B cell (primary cell): Measurements from ENCODE around the gene CTTN. TPM values are rescaled to one million over a fixed set of nuclear protein-coding genes. Genes with fewer than 3 reads are reported as not detected.

Source experiments
- ATAC-seq: fragments of 200-7000 bp; cut with Tn5 transposase; one replicate; pipeline ENCODE4 v1.10.0; 2021; ENCODE audit warnings: low read depth, mild to moderate bottlenecking, moderate number of reproducible peaks, moderate library complexity
- CTCF ChIA-PET: fragments of 350-600 bp; sonication (Branson Sonifier 250); formaldehyde crosslinking; loops from one replicate; lab custom pipeline; 2021; ENCODE audit warnings: antibody characterized with exemption, inconsistent platforms; lab: Charles Lee
- POLR2A ChIA-PET: fragments of 350-600 bp; sonication (Branson Sonifier 250); formaldehyde crosslinking; loops from one replicate; lab custom pipeline; 2021; ENCODE audit warnings: antibody characterized with exemption; lab: Charles Lee
- DNase-seq: peaks from one replicate; pipeline ENCODE4 v3.0.0; 2013
- H2AFZ ChIP-seq: 2 replicates; pipeline ENCODE4 v1.6.1; 2012; ENCODE audit warnings: mild to moderate bottlenecking, low read depth, low read length; ENCODE audit not compliant: insufficient read depth, poor library complexity, severe bottlenecking
- H3K27ac ChIP-seq, 2 donors: 1 replicate in 1 of 2; 2 replicates in 1 of 2; pipeline ENCODE4 v1.5.1; 2012 to 2013; ENCODE audit warnings: low read length in 2 of 2, mild to moderate bottlenecking in 2 of 2, moderate library complexity in 1 of 2
- H3K27me3 ChIP-seq, 4 experiments: fragments of 200-600 bp in 1 of 4; sonication (generic) in 1 of 4; replicated peaks in 1 of 4; 1 replicate in 2 of 4; 2 replicates in 2 of 4; pipeline versions ENCODE4 v1.6.1 to v1.7.0; 2013 to 2016; ENCODE audit warnings: low read length in 3 of 4, mild to moderate bottlenecking in 2 of 4, mixed read lengths in 1 of 4, moderate library complexity in 1 of 4; ENCODE audit not compliant: insufficient read depth in 4 of 4, control insufficient read depth in 3 of 4; ENCODE audit errors: control extremely low read depth in 1 of 4
- H3K36me3 ChIP-seq, 2 experiments: replicated peaks in 1 of 2; 1 replicate in 1 of 2; 2 replicates in 1 of 2; pipeline versions ENCODE4 v1.6.1 to v1.7.1; 2013; ENCODE audit warnings: low read length in 1 of 2; ENCODE audit not compliant: insufficient read depth in 2 of 2, control insufficient read depth in 1 of 2; ENCODE audit errors: control extremely low read depth in 1 of 2, extremely low read depth in 1 of 2
- H3K4me1 ChIP-seq, 2 donors: fragments of 200-600 bp in 1 of 2; sonication (generic) in 1 of 2; 1 replicate in 1 of 2; 2 replicates in 1 of 2; pipeline versions ENCODE4 v1.5.1 to v1.6.1; 2013 to 2017; ENCODE audit warnings: low read length in 2 of 2; ENCODE audit not compliant: control insufficient read depth in 2 of 2, insufficient read depth in 2 of 2
- H3K4me2 ChIP-seq: replicated peaks from 2 replicates; pipeline ENCODE3; 2012; ENCODE audit warnings: mild to moderate bottlenecking, low read depth, low read length; ENCODE audit not compliant: poor library complexity, severe bottlenecking
- H3K4me3 ChIP-seq, 5 experiments: fragments of 200-600 bp in 1 of 5; sonication (generic) in 1 of 5; 1 replicate in 3 of 5; 2 replicates in 2 of 5; pipeline versions ENCODE4 v1.5.1 to v1.7.0; 2011 to 2016; ENCODE audit warnings: low read length in 4 of 5, mild to moderate bottlenecking in 4 of 5, low read depth in 2 of 5, control low read depth in 1 of 5, moderate library complexity in 1 of 5; ENCODE audit not compliant: insufficient read depth in 1 of 5; ENCODE audit errors: control extremely low read depth in 1 of 5, extremely low read depth in 1 of 5
- H3K79me2 ChIP-seq: fragments of 200-600 bp; sonication (generic); one replicate; pipeline ENCODE4 v1.6.0; 2016; ENCODE audit warnings: low read length; ENCODE audit not compliant: control insufficient read depth, insufficient read depth
- H3K9ac ChIP-seq: fragments of 200-600 bp; sonication (generic); 2 replicates; pipeline ENCODE4 v1.6.1; 2017; ENCODE audit warnings: mild to moderate bottlenecking, low read length, moderate library complexity
- H3K9me3 ChIP-seq, 3 donors: one replicate each; pipeline versions ENCODE4 v1.6.1 to v1.7.1; 2013; ENCODE audit warnings: low read length in 2 of 3; ENCODE audit not compliant: control insufficient read depth in 2 of 3, insufficient read depth in 1 of 3; ENCODE audit errors: control extremely low read depth in 1 of 3
- H4K20me1 ChIP-seq: 2 replicates; pipeline ENCODE4 v1.6.0; 2012; ENCODE audit warnings: mild to moderate bottlenecking, low read length; ENCODE audit not compliant: insufficient read depth, control insufficient read depth, poor library complexity, severe bottlenecking
- H3K27ac Mint-ChIP-seq: one replicate; pipeline ENCODE4 v1.8.0; 2021; ENCODE audit warnings: mixed read lengths
- H3K27me3 Mint-ChIP-seq: one replicate; pipeline ENCODE4 v1.8.0; 2021; ENCODE audit warnings: mixed read lengths
- H3K4me1 Mint-ChIP-seq: one replicate; pipeline ENCODE4 v1.8.0; 2021; ENCODE audit warnings: mixed read lengths
- H3K4me3 Mint-ChIP-seq: one replicate; pipeline ENCODE4 v1.8.0; 2021; ENCODE audit warnings: mixed read lengths
- H3K9me3 Mint-ChIP-seq: one replicate; pipeline ENCODE4 v1.8.0; 2022; ENCODE audit warnings: mixed read lengths; ENCODE audit not compliant: insufficient read depth
- CTCF ChIP-seq: fragments of 200-600 bp; IDR thresholded peaks from one replicate; pipeline ENCODE4 v1.8.0; 2022; ENCODE audit warnings: antibody characterized with exemption, mild to moderate bottlenecking
- EZH2 ChIP-seq: IDR thresholded peaks from 2 replicates; pipeline ENCODE4 v1.6.1; 2012; ENCODE audit warnings: borderline replicate concordance, low read depth, mild to moderate bottlenecking, moderate library complexity, low read length; ENCODE audit not compliant: insufficient read depth, poor library complexity, severe bottlenecking
- WGBS: methylation state at CpG from one replicate; pipeline ENCODE4 v1.1.5; 2013; ENCODE audit warnings: missing lambda C conversion rate; ENCODE audit not compliant: insufficient coverage; 5-methylcytosine and 5-hydroxymethylcytosine counted together
- intact Hi-C: fragments of 100-400 bp; cut with micrococcal nuclease; formaldehyde crosslinking; loops from one replicate; pipeline ENCODE4 v1.10.0; 2022
- polyA plus RNA-seq: library from polyadenylated mRNA; depleted of rRNA; stranded (reverse); fragments of >200 nt; gene quantifications from 2 replicates; pipeline ENCODE4 v1.2.3, GENCODE V29; 2012
- total RNA-seq, 2 donors: library from RNA; stranded (reverse); fragments of 120-200 nt in 1 of 2; gene quantifications; 1 replicate in 1 of 2; 2 replicates in 1 of 2; pipeline versions ENCODE4 v1.2.3 to v1.2.4, GENCODE V29; 2013 to 2022

The CTTN gene
- total and polyA plus RNA-seq, 2 donors (not counting 1 experiment from before 2014, with no cell fraction given): 0.34 TPM; not detected in 1

GRCh38 chr11:70429428-70429705, 31.0 kb downstream of the CTTN start:
- no peak for DNase-seq
- Histone ChIP-seq H3K36me3 (no peaks in the 10 kb centered on the region), H2AFZ (no peak overlapping the region), H3K79me2 (no peaks in the 10 kb centered on the region), H3K4me3 (no peak overlapping the region), H3K27ac (no peak overlapping the region), H3K4me1 (no peaks in the 10 kb centered on the region), H4K20me1 (no peaks in the 10 kb centered on the region), H3K9me3 (peaks cover 0 to 3% (median 0%) of the 10 kb centered on the region in 3 donors), H3K27me3 (peaks cover 0 to 15% (median 0%) of the 10 kb centered on the region in 4 experiments), H3K9ac (no peak overlapping the region), H3K4me2 (no peak overlapping the region)
- peaks cover 39% of the 10 kb centered on the region for H3K27me3 Mint-ChIP-seq
- intact Hi-C loops: no loop called here
- ChIA-PET POLR2A (no interaction called here), CTCF (no interaction called here)
- no peak for ATAC-seq
- H3K27ac Mint-ChIP-seq: no peak overlapping the region
- peaks cover 4% of the 10 kb centered on the region for H3K4me1 Mint-ChIP-seq
- no peak for TF ChIP-seq CTCF
- TF ChIP-seq EZH2: no peak
- WGBS: 90% methylated on average over 8 of the region's 8 CpGs
- no peaks in the 10 kb centered on the region for H3K9me3 Mint-ChIP-seq
- no peak overlapping the region for H3K4me3 Mint-ChIP-seq

GRCh38 chr11:70429724-70430521, 31.6 kb downstream of the CTTN start:
- ChIA-PET POLR2A (no interaction called here), CTCF (no interaction called here)
- H3K9me3 Mint-ChIP-seq: no peaks in the 10 kb centered on the region
- Histone ChIP-seq H3K79me2 (no peaks in the 10 kb centered on the region), H3K36me3 (no peaks in the 10 kb centered on the region), H4K20me1 (no peaks in the 10 kb centered on the region), H3K9me3 (peaks cover 0 to 2% (median 0%) of the 10 kb centered on the region in 3 donors), H3K4me2 (no peak overlapping the region), H3K27ac (no peak overlapping the region), H3K27me3 (peaks cover 0 to 19% (median 0%) of the 10 kb centered on the region in 4 experiments), H3K9ac (no peak overlapping the region), H3K4me1 (no peaks in the 10 kb centered on the region), H2AFZ (no peak overlapping the region), H3K4me3 (no peak overlapping the region)
- TF ChIP-seq EZH2 (no peak), CTCF (no peak)
- DNase-seq (no peak), ATAC-seq (no peak)
- WGBS: 69% methylated on average over 11 of the region's 11 CpGs
- H3K4me1 Mint-ChIP-seq: peaks cover 8% of the 10 kb centered on the region
- peaks cover 40% of the 10 kb centered on the region for H3K27me3 Mint-ChIP-seq
- intact Hi-C loops: no loop called here
- H3K4me3 Mint-ChIP-seq: no peak overlapping the region
- H3K27ac Mint-ChIP-seq: no peak overlapping the region
